NB4 (cell line): ENCODE results near the gene MAPKAPK2.

ENCODE experiments used
- MYC ChIP-seq: IDR thresholded peaks from 2 replicates; pipeline ENCODE4 v1.6.1; 2011; ENCODE audit warnings: low read depth, low read length
- POLR2A ChIP-seq: IDR thresholded peaks from 2 replicates; pipeline ENCODE4 v1.6.1; 2011; ENCODE audit warnings: mild to moderate bottlenecking; ENCODE audit not compliant: insufficient read length; ENCODE audit errors: extremely low read depth
- TF ChIP-seq, protein P1 (sequence below): IDR thresholded peaks from one replicate; pipeline ENCODE4 v1.5.1; 2012; ENCODE audit warnings: low read depth, low read length
- TF ChIP-seq, protein P2 (sequence below): IDR thresholded peaks from 2 replicates; pipeline ENCODE4 v1.6.1; 2011; ENCODE audit warnings: low read depth, low read length

DNA sequence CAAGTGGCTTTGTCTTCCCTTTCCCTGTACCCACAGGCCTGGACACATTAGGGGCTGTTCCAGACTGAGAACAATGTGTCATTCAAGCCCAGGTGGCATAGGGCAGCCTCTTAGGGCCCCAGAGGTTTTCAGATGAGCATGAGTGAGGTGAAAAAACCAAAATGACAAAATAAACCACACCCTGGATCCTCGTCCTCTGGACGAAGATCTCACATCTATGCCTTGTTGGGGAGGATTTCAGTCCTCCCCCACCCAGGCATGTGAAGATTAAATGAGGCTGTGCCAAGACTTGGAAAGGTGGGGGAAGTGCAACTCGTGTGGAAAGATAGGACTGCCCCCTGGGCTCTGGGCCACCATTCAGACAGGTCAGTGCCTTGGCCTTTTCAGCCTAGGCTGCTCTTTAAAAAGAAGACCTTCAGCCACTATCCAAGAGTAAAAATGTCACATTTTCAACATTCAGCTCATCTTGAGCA, 53.1 kb downstream of the MAPKAPK2 start:
- TF ChIP-seq, protein P1, sequence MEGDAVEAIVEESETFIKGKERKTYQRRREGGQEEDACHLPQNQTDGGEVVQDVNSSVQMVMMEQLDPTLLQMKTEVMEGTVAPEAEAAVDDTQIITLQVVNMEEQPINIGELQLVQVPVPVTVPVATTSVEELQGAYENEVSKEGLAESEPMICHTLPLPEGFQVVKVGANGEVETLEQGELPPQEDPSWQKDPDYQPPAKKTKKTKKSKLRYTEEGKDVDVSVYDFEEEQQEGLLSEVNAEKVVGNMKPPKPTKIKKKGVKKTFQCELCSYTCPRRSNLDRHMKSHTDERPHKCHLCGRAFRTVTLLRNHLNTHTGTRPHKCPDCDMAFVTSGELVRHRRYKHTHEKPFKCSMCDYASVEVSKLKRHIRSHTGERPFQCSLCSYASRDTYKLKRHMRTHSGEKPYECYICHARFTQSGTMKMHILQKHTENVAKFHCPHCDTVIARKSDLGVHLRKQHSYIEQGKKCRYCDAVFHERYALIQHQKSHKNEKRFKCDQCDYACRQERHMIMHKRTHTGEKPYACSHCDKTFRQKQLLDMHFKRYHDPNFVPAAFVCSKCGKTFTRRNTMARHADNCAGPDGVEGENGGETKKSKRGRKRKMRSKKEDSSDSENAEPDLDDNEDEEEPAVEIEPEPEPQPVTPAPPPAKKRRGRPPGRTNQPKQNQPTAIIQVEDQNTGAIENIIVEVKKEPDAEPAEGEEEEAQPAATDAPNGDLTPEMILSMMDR = no peak
- TF ChIP-seq POLR2A (no peak), MYC (no peak)
- TF ChIP-seq, protein P2, sequence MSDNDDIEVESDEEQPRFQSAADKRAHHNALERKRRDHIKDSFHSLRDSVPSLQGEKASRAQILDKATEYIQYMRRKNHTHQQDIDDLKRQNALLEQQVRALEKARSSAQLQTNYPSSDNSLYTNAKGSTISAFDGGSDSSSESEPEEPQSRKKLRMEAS = no peak
